Esophagus (tissue), 2 donors: ENCODE measurements around the gene SC5D. TPM values are rescaled to one million over a fixed set of nuclear protein-coding genes. Genes with fewer than 3 reads are reported as not detected.

Experiments used
- H3K27ac ChIP-seq, 2 donors: one replicate each; pipeline ENCODE4 v1.5.1; 2013; ENCODE audit warnings: low read depth in 2 of 2, mild to moderate bottlenecking in 2 of 2, inconsistent platforms in 1 of 2, low read length in 1 of 2, moderate library complexity in 1 of 2
- H3K27me3 ChIP-seq, 2 donors: one replicate each; pipeline ENCODE4 v1.6.1; 2013; ENCODE audit warnings: low read length in 2 of 2, control low read depth in 1 of 2, mild to moderate bottlenecking in 1 of 2; ENCODE audit not compliant: insufficient read depth in 2 of 2, control insufficient read depth in 1 of 2
- H3K36me3 ChIP-seq, 2 donors: one replicate each; pipeline ENCODE4 v1.6.1; 2013; ENCODE audit warnings: low read length in 1 of 2; ENCODE audit not compliant: control insufficient read depth in 2 of 2, insufficient read depth in 2 of 2
- H3K4me1 ChIP-seq, 2 donors: one replicate each; pipeline ENCODE4 v1.6.1; 2013; ENCODE audit warnings: low read length in 1 of 2; ENCODE audit not compliant: control insufficient read depth in 2 of 2, insufficient read depth in 2 of 2
- H3K4me3 ChIP-seq, 2 donors: one replicate each; pipeline ENCODE4 v1.5.1; 2013; ENCODE audit warnings: low read length in 2 of 2, mild to moderate bottlenecking in 2 of 2, low read depth in 1 of 2, moderate library complexity in 1 of 2
- H3K9me3 ChIP-seq, 2 donors: one replicate each; pipeline ENCODE4 v1.6.1; 2013; ENCODE audit warnings: mild to moderate bottlenecking in 2 of 2, low read depth in 1 of 2, low read length in 1 of 2, moderate library complexity in 1 of 2; ENCODE audit not compliant: control insufficient read depth in 2 of 2, insufficient read depth in 1 of 2
- WGBS, 2 donors: extraction: QIAGEN DNeasy Blood & Tissue Kit; methylation state at CpG; one replicate each; pipeline ENCODE4 v1.1.7; 2013; 5-methylcytosine and 5-hydroxymethylcytosine counted together
- polyA plus RNA-seq, 2 donors: library from polyadenylated mRNA; stranded (reverse); fragments of 200-250 nt; gene quantifications; one replicate each; pipeline ENCODE4 v1.2.3, GENCODE V29; 2013
- donor health status: healthy with polysubstance abuse.
- donor health status: Bipolar disorder and iron deficiency.

The SC5D gene
- polyA plus RNA-seq, 2 donors: 37.2 to 40.6 TPM

GRCh38 chr11:121300972-121301699, 8.6 kb downstream of the SC5D start:
- H3K27me3 ChIP-seq: no peaks in the 10 kb centered on the region
- peaks cover 0 to 3% of the 10 kb centered on the region in 2 donors for H3K36me3 ChIP-seq
- H3K9me3 ChIP-seq: no peaks in the 10 kb centered on the region
- no peak overlapping the region for H3K4me3 ChIP-seq
- 69 to 74% methylated on average over 3 of the region's 3 CpGs for whole genome bisulfite sequencing, 2 donors
- no peaks in the 10 kb centered on the region for H3K4me1 ChIP-seq
- H3K27ac ChIP-seq: no peak overlapping the region

- 85 to 89% methylated on average over 1 of the region's 1 CpG for WGBS, 2 donors
- Histone ChIP-seq H3K27ac (no peak overlapping the region), H3K36me3 (peaks cover 0 to 5% of the 10 kb centered on the region in 2 donors), H3K4me1 (no peaks in the 10 kb centered on the region), H3K27me3 (no peaks in the 10 kb centered on the region), H3K9me3 (no peaks in the 10 kb centered on the region), H3K4me3 (no peak overlapping the region)
Measured at GRCh38 chr11:121304759-121305158, 12.2 kb downstream of the SC5D start.

- 97% methylated on average over 3 of the region's 3 CpGs for WGBS, 2 donors
- Histone ChIP-seq H3K36me3 (peaks cover 0 to 5% of the 10 kb centered on the region in 2 donors), H3K4me3 (no peak overlapping the region), H3K27ac (no peak overlapping the region), H3K27me3 (no peaks in the 10 kb centered on the region), H3K9me3 (no peaks in the 10 kb centered on the region), H3K4me1 (no peaks in the 10 kb centered on the region)
Measured at GRCh38 chr11:121308816-121309215, 16.2 kb downstream of the SC5D start.

- peaks cover 0 to 5% of the 10 kb centered on the region in 2 donors for H3K36me3 ChIP-seq
- no peaks in the 10 kb centered on the region for H3K4me1 ChIP-seq
- whole genome bisulfite sequencing, 2 donors: 93 to 94% methylated on average over 4 of the region's 4 CpGs
- no peaks in the 10 kb centered on the region for H3K9me3 ChIP-seq
- H3K27me3 ChIP-seq: no peaks in the 10 kb centered on the region
- H3K4me3 ChIP-seq: no peak overlapping the region
- H3K27ac ChIP-seq: no peak overlapping the region
Measured at GRCh38 chr11:121309688-121310087, 17.1 kb downstream of the SC5D start.

GRCh38 chr11:121310908-121311307, 18.3 kb downstream of the SC5D start:
- no peak overlapping the region for H3K27ac ChIP-seq
- peaks cover 0 to 2% of the 10 kb centered on the region in 2 donors for H3K36me3 ChIP-seq
- no peaks in the 10 kb centered on the region for H3K27me3 ChIP-seq
- no peaks in the 10 kb centered on the region for H3K9me3 ChIP-seq
- no peaks in the 10 kb centered on the region for H3K4me1 ChIP-seq
- no peak overlapping the region for H3K4me3 ChIP-seq
- 67 to 77% methylated on average over 1 of the region's 1 CpG for WGBS, 2 donors

GRCh38 chr11:121311373-121311772, 18.8 kb downstream of the SC5D start:
- Histone ChIP-seq H3K4me1 (no peaks in the 10 kb centered on the region), H3K4me3 (no peak overlapping the region), H3K27me3 (no peaks in the 10 kb centered on the region), H3K36me3 (peaks cover 0 to 2% of the 10 kb centered on the region in 2 donors), H3K9me3 (no peaks in the 10 kb centered on the region), H3K27ac (no peak overlapping the region)

- H3K4me1 ChIP-seq: no peaks in the 10 kb centered on the region
- H3K9me3 ChIP-seq: no peaks in the 10 kb centered on the region
- 73 to 77% methylated on average over 2 of the region's 2 CpGs for WGBS, 2 donors
Measured at GRCh38 chr11:121312483-121312882, 19.9 kb downstream of the SC5D start.

GRCh38 chr11:121318848-121319834, 26.6 kb downstream of the SC5D start:
- H3K4me1 ChIP-seq: no peaks in the 10 kb centered on the region
- H3K27me3 ChIP-seq: no peaks in the 10 kb centered on the region
- WGBS, 2 donors: 24 to 25% methylated on average over 7 of the region's 7 CpGs
- H3K9me3 ChIP-seq: no peaks in the 10 kb centered on the region
- no peak overlapping the region for H3K4me3 ChIP-seq
- no peaks in the 10 kb centered on the region for H3K36me3 ChIP-seq
- no peak overlapping the region for H3K27ac ChIP-seq

More at GRCh38 chr11:121312483-121312882, 19.9 kb downstream of the SC5D start:
- H3K36me3 ChIP-seq: no peaks in the 10 kb centered on the region
- H3K4me3 ChIP-seq: no peak overlapping the region
- H3K27me3 ChIP-seq: no peaks in the 10 kb centered on the region
- H3K27ac ChIP-seq: no peak overlapping the region

GRCh38 chr11:121321614-121322243, 29.2 kb downstream of the SC5D start:
- no peaks in the 10 kb centered on the region for H3K9me3 ChIP-seq
- H3K36me3 ChIP-seq: no peaks in the 10 kb centered on the region
- no peak overlapping the region for H3K4me3 ChIP-seq
- H3K27me3 ChIP-seq: no peaks in the 10 kb centered on the region
- H3K27ac ChIP-seq: no peak overlapping the region
- no peaks in the 10 kb centered on the region for H3K4me1 ChIP-seq
- 30 to 37% methylated on average over 7 of the region's 7 CpGs for WGBS, 2 donors
